H9 (cell line): Measurements from ENCODE around the gene AFF1. TPM values are rescaled to one million over a fixed set of nuclear protein-coding genes. Genes with fewer than 3 reads are reported as not detected.

Experiments
- DNase-seq: peaks from one replicate; pipeline ENCODE4 v3.0.0-alpha.2; 2017
- H2AFZ ChIP-seq: one replicate; pipeline ENCODE4 v1.6.1; 2013; ENCODE audit warnings: mild to moderate bottlenecking, low read length, control low read depth, moderate library complexity
- H2AK5ac ChIP-seq: 2 replicates; pipeline ENCODE4 v1.6.1; 2013; ENCODE audit warnings: low read length, control low read depth, mixed read lengths; ENCODE audit not compliant: insufficient read length
- H2BK120ac ChIP-seq: one replicate; pipeline ENCODE4 v1.6.1; 2013; ENCODE audit warnings: low read depth, mild to moderate bottlenecking, low read length, control low read depth, inconsistent platforms; ENCODE audit not compliant: poor library complexity, severe bottlenecking
- H2BK12ac ChIP-seq: 2 replicates; pipeline ENCODE4 v1.6.1; 2013; ENCODE audit warnings: low read length, control low read depth, mixed read lengths, low read depth; ENCODE audit not compliant: insufficient read length
- H2BK15ac ChIP-seq: 2 replicates; pipeline ENCODE4 v1.6.1; 2013; ENCODE audit warnings: low read depth, low read length, control low read depth
- H2BK20ac ChIP-seq: one replicate; pipeline ENCODE4 v1.6.1; 2013; ENCODE audit warnings: low read depth, mild to moderate bottlenecking, low read length, control low read depth, inconsistent platforms; ENCODE audit not compliant: poor library complexity, severe bottlenecking
- H2BK5ac ChIP-seq: 2 replicates; pipeline ENCODE4 v1.6.1; 2013; ENCODE audit warnings: low read length, control low read depth, mixed read lengths; ENCODE audit not compliant: insufficient read length
- H3K14ac ChIP-seq: 2 replicates; pipeline ENCODE4 v1.6.1; 2013; ENCODE audit warnings: low read length, control low read depth; ENCODE audit not compliant: insufficient read depth
- H3K18ac ChIP-seq: 2 replicates; pipeline ENCODE4 v1.6.1; 2013; ENCODE audit warnings: low read depth, mild to moderate bottlenecking, mixed read lengths, low read length, control low read depth; ENCODE audit not compliant: insufficient read length
- H3K23ac ChIP-seq: 2 replicates; pipeline ENCODE4 v1.6.1; 2013; ENCODE audit warnings: low read length, control low read depth, mixed read lengths, low read depth; ENCODE audit not compliant: insufficient read length
- H3K23me2 ChIP-seq: 2 replicates; pipeline ENCODE4 v1.6.1; 2013; ENCODE audit warnings: low read depth, mild to moderate bottlenecking, mixed read lengths, low read length, control low read depth; ENCODE audit not compliant: insufficient read length, poor library complexity, severe bottlenecking
- H3K27ac ChIP-seq: 2 replicates; pipeline ENCODE4 v1.5.1; 2013; ENCODE audit warnings: low read length, control low read depth, mixed read lengths, low read depth; ENCODE audit not compliant: insufficient read length
- H3K27me3 ChIP-seq: 2 replicates; pipeline ENCODE4 v1.6.1; 2013; ENCODE audit warnings: low read length, control low read depth, inconsistent platforms; ENCODE audit not compliant: insufficient read depth
- H3K4ac ChIP-seq: 2 replicates; pipeline ENCODE4 v1.6.1; 2013; ENCODE audit warnings: low read depth, mild to moderate bottlenecking, control low read depth, inconsistent platforms, low read length, moderate library complexity
- H3K4me1 ChIP-seq: 2 replicates; pipeline ENCODE4 v1.6.1; 2013; ENCODE audit warnings: low read length, control low read depth, inconsistent platforms; ENCODE audit not compliant: insufficient read depth
- H3K4me2 ChIP-seq: 2 replicates; pipeline ENCODE4 v1.6.1; 2013; ENCODE audit warnings: low read length, control low read depth, mixed read lengths; ENCODE audit not compliant: insufficient read length, insufficient read depth
- H3K56ac ChIP-seq: 2 replicates; pipeline ENCODE4 v1.6.1; 2013; ENCODE audit warnings: low read depth, mild to moderate bottlenecking, mixed read lengths, low read length, control low read depth; ENCODE audit not compliant: insufficient read length
- H3K79me1 ChIP-seq: 2 replicates; pipeline ENCODE4 v1.6.1; 2013; ENCODE audit warnings: low read depth, mild to moderate bottlenecking, moderate library complexity, low read length, control low read depth, inconsistent platforms; ENCODE audit not compliant: insufficient read depth, poor library complexity, severe bottlenecking
- H3K79me2 ChIP-seq: 2 replicates; pipeline ENCODE4 v1.6.1; 2013; ENCODE audit warnings: low read length, control low read depth, inconsistent platforms; ENCODE audit not compliant: insufficient read depth
- H3K9ac ChIP-seq: 2 replicates; pipeline ENCODE4 v1.6.1; 2013; ENCODE audit warnings: low read length, control low read depth, mixed read lengths; ENCODE audit not compliant: insufficient read length; ENCODE audit errors: extremely low read depth
- H3K9me3 ChIP-seq: one replicate; pipeline ENCODE4 v1.6.1; 2013; ENCODE audit warnings: low read depth, low read length, inconsistent platforms; ENCODE audit not compliant: control insufficient read depth
- H3T11ph ChIP-seq: one replicate; pipeline ENCODE4 v1.6.1; 2013; ENCODE audit warnings: mild to moderate bottlenecking, low read length, control low read depth, inconsistent platforms
- H4K20me1 ChIP-seq: one replicate; pipeline ENCODE4 v1.6.1; 2013; ENCODE audit not compliant: control insufficient read depth, insufficient read length, insufficient read depth
- H4K5ac ChIP-seq: 2 replicates; pipeline ENCODE4 v1.6.1; 2013; ENCODE audit warnings: low read depth, mild to moderate bottlenecking, mixed read lengths, low read length, control low read depth; ENCODE audit not compliant: insufficient read length
- H4K8ac ChIP-seq: replicated peaks from 2 replicates; pipeline ENCODE4 v1.6.1; 2013; ENCODE audit warnings: low read length, control low read depth, mixed read lengths, low read depth; ENCODE audit not compliant: insufficient read length
- H4K91ac ChIP-seq: 2 replicates; pipeline ENCODE4 v1.6.1; 2013; ENCODE audit warnings: low read depth, mild to moderate bottlenecking, moderate library complexity, mixed read lengths, low read length, control low read depth; ENCODE audit not compliant: insufficient read length
- H3K27ac Mint-ChIP-seq, 3 experiments: 2 replicates in 2 of 3; 3 replicates in 1 of 3; pipeline ENCODE4 v1.8.0; 2020 to 2021; ENCODE audit warnings: mixed read lengths in 3 of 3, mild to moderate bottlenecking in 1 of 3, moderate library complexity in 1 of 3
- H3K27me3 Mint-ChIP-seq: 2 replicates; pipeline ENCODE4 v1.8.0; 2021; ENCODE audit warnings: low read depth, mild to moderate bottlenecking, moderate library complexity, mixed read lengths
- H3K36me3 Mint-ChIP-seq, 3 experiments: 2 replicates in 2 of 3; 3 replicates in 1 of 3; pipeline ENCODE4 v1.8.0; 2020 to 2021; ENCODE audit warnings: low read depth in 3 of 3, mixed read lengths in 3 of 3; ENCODE audit not compliant: insufficient read depth in 1 of 3
- H3K4me1 Mint-ChIP-seq, 2 experiments: 2 replicates each; pipeline ENCODE4 v1.8.0; 2020; ENCODE audit warnings: mixed read lengths in 2 of 2
- H3K4me3 Mint-ChIP-seq, 2 experiments: 2 replicates in 1 of 2; 3 replicates in 1 of 2; pipeline ENCODE4 v1.8.0; 2020 to 2021; ENCODE audit warnings: mild to moderate bottlenecking in 2 of 2, mixed read lengths in 2 of 2, moderate library complexity in 1 of 2
- H3K9me3 Mint-ChIP-seq, 2 experiments: 2 replicates in 1 of 2; 3 replicates in 1 of 2; pipeline ENCODE4 v1.8.0; 2020; ENCODE audit warnings: mild to moderate bottlenecking in 2 of 2, mixed read lengths in 2 of 2, moderate library complexity in 1 of 2
- CTCF ChIP-seq: fragments of 200-600 bp; sonication (generic); conservative IDR thresholded peaks from 3 replicates; pipeline ENCODE4 v1.8.0; 2021; ENCODE audit warnings: antibody characterized with exemption, mild to moderate bottlenecking
- WGBS: extraction: QIAGEN DNeasy Blood & Tissue Kit; methylation state at CpG from one replicate; pipeline ENCODE4 v1.1.7; 2013; ENCODE audit warnings: missing lambda C conversion rate, low lambda C conversion rate, mixed read lengths; ENCODE audit not compliant: insufficient read length; ENCODE audit errors: extremely low coverage; 5-methylcytosine and 5-hydroxymethylcytosine counted together
- total RNA-seq: library from RNA; stranded (reverse); gene quantifications from 2 replicates; pipeline ENCODE4 v1.2.1, GENCODE V29; 2021

AFF1 gene
- total RNA-seq, 1 experiment from 2014 or later, result 74.5 TPM

- H3K18ac ChIP-seq, result no peak overlapping the region
- Mint-ChIP-seq H3K4me1 (no peaks in the 10 kb centered on the region; a peak in 1 of 4 replicates), H3K9me3 (no peaks in the 10 kb centered on the region), H3K27me3 (no peaks in the 10 kb centered on the region), H3K4me3 (no peak overlapping the region), H3K27ac (no peak overlapping the region), H3K36me3 (no peaks in the 10 kb centered on the region; a peak in 1 of 7 replicates)
- no peak overlapping the region for H3K14ac ChIP-seq
- H3K23ac ChIP-seq, result no peak overlapping the region
- no peak overlapping the region for H4K5ac ChIP-seq
- no peak overlapping the region for H4K8ac ChIP-seq
- H3K9me3 ChIP-seq, result no peaks in the 10 kb centered on the region
- H2BK120ac ChIP-seq, result no peak overlapping the region
- no peaks in the 10 kb centered on the region for H3K23me2 ChIP-seq
- H2BK15ac ChIP-seq, result no peak overlapping the region
- DNase-seq, result no peak
- no peaks in the 10 kb centered on the region for H4K20me1 ChIP-seq
- no peak for TF ChIP-seq CTCF
- no peaks in the 10 kb centered on the region for H3K4me1 ChIP-seq
- no peaks in the 10 kb centered on the region for H3K79me1 ChIP-seq
- H3T11ph ChIP-seq, result no peak overlapping the region
- no peak overlapping the region for H3K56ac ChIP-seq
- no peak overlapping the region for H2AK5ac ChIP-seq
- no peak overlapping the region for H3K9ac ChIP-seq
- H3K27ac ChIP-seq, result no peak overlapping the region
- H2BK5ac ChIP-seq, result no peak overlapping the region
- no peak overlapping the region for H2BK12ac ChIP-seq
- WGBS, result no CpG with 5 or more reads among the region's 3 CpGs
- H2AFZ ChIP-seq, result no peak overlapping the region
- H3K4ac ChIP-seq, result no peak overlapping the region
- no peaks in the 10 kb centered on the region for H3K27me3 ChIP-seq
- no peaks in the 10 kb centered on the region for H3K79me2 ChIP-seq
- H2BK20ac ChIP-seq, result no peak overlapping the region
- no peak overlapping the region for H4K91ac ChIP-seq
- no peak overlapping the region for H3K4me2 ChIP-seq
Observed at GRCh38 chr4:86918539-86919072, 16.2 kb upstream of the AFF1 start.
